Pancreas (tissue), 10 donors: ENCODE results near the gene C6orf132. TPM values are rescaled to one million over a fixed set of nuclear protein-coding genes. Genes with fewer than 3 reads are reported as not detected.
A peak's percentile ranks its signal among the peaks of the same experiment; 100 is the strongest.

Experiments
- ATAC-seq, 4 donors: fragments of 200-7000 bp; cut with Tn5 transposase; one replicate each; pipeline versions ENCODE4 v1.8.0 to v1.9.1; 2020; ENCODE audit warnings: mild to moderate bottlenecking in 4 of 4, moderate library complexity in 4 of 4
- DNase-seq, 6 donors: peaks; one replicate each; pipeline ENCODE4 v3.0.0-alpha.2; 2020
- FAIRE-seq: peaks from 2 replicates; lab custom pipeline; 2012; peaks lifted over from hg19 to GRCh38; lab: Jason Lieb, UNC
- H3K27ac ChIP-seq, 4 donors: fragments of 200-600 bp; sonication (generic); 1 replicate in 3 of 4; 2 replicates in 1 of 4; pipeline versions ENCODE4 v1.5.0 to v1.8.0; 2020
- H3K27me3 ChIP-seq, 4 donors: fragments of 200-600 bp; one replicate each; pipeline ENCODE4 v1.8.0; 2021
- H3K36me3 ChIP-seq, 3 donors: fragments of 200-600 bp; sonication (generic) in 1 of 3; one replicate each; pipeline versions ENCODE4 v1.5.0 to v1.8.0; 2020 to 2021
- H3K4me1 ChIP-seq, 3 donors: fragments of 200-600 bp; one replicate each; pipeline ENCODE4 v1.8.0; 2021
- H3K4me3 ChIP-seq, 4 donors: fragments of 200-600 bp; sonication (generic) in 2 of 4; one replicate each; pipeline versions ENCODE4 v1.5.0 to v1.8.0; 2020 to 2021
- H3K9me3 ChIP-seq, 4 donors: fragments of 200-600 bp; one replicate each; pipeline ENCODE4 v1.8.0; 2021
- CTCF ChIP-seq, 4 donors: fragments of 200-600 bp; sonication (generic) in 3 of 4; IDR thresholded peaks; one replicate each; pipeline versions ENCODE4 v1.5.0 to v1.8.0; 2021; ENCODE audit warnings: antibody characterized with exemption in 4 of 4
- WGBS, 2 donors: extraction: QIAGEN DNeasy Blood & Tissue Kit; methylation state at CpG; one replicate each; pipeline ENCODE4 v1.1.7; 2013; 5-methylcytosine and 5-hydroxymethylcytosine counted together
- intact Hi-C, 3 donors: fragments of 100-400 bp; cut with DNase I; formaldehyde crosslinking; loops; one replicate each; pipeline versions ENCODE4 v1.11.1 to v1.14.2; 2022
- polyA plus RNA-seq, 2 donors: library from polyadenylated mRNA; stranded (reverse); fragments of 200-250 nt; gene quantifications; one replicate each; pipeline ENCODE4 v1.2.3, GENCODE V29; 2013
- total RNA-seq, 6 donors: library from RNA; stranded (reverse); fragmentation: NEBNext Ultra II Directional in 4 of 6; extraction: Animal tissue kit (Norgen Biotek cat#: 25700) in 4 of 6; gene quantifications; one replicate each; pipeline versions ENCODE4 v1.2.1 to v1.2.4, GENCODE V29; 2021 to 2023
- donor health status: healthy with polysubstance abuse.
- donor health status: DM: no; HTN: no; CAD: no; lungs with moderate emphysema.
- donor health status: DM: no; HTN: no; CAD: no.
- donor health status: control.
- donor health status: control.
- donor health status: Bipolar disorder and iron deficiency.
- donor health status: DM: yes; HTN: yes; CAD: no.
- donor health status: DM: no; HTN: no; CAD: no.
- donor health status: DM: no; HTN: no; CAD: no.
- donor health status: DM: yes; HTN: yes; CAD: no.

The C6orf132 gene
- total and polyA plus RNA-seq, 8 donors: 6.1 to 21.6 (median 15.5) TPM

GRCh38 chr6:42133926-42134325 lies 8.5 kb downstream of the C6orf132 start:
- Histone ChIP-seq H3K27ac (no peak overlapping the region), H3K9me3 (no peaks in the 10 kb centered on the region), H3K27me3 (no peaks in the 10 kb centered on the region), H3K36me3 (no peaks in the 10 kb centered on the region), H3K4me1 (peaks cover 0 to 19% (median 14%) of the 10 kb centered on the region in 3 donors), H3K4me3 (no peak overlapping the region)
- intact Hi-C loops: no loop called here
- TF ChIP-seq CTCF (IDR thresholded peaks at IDR 0.05): no peak
- ATAC-seq (no peak), FAIRE-seq (no peak), DNase-seq (no peak)
- 73% methylated on average over 4 of the region's 4 CpGs for WGBS, 2 donors

GRCh38 chr6:42131531-42131930 lies 10.9 kb downstream of the C6orf132 start:
- Histone ChIP-seq H3K4me3 (no peak overlapping the region), H3K27ac (no peak overlapping the region), H3K27me3 (no peaks in the 10 kb centered on the region), H3K9me3 (no peaks in the 10 kb centered on the region), H3K36me3 (peaks cover 0 to 12% (median 5%) of the 10 kb centered on the region in 3 donors), H3K4me1 (peaks cover 0 to 3% (median 0%) of the 10 kb centered on the region in 3 donors)
- DNase-seq (no peak), FAIRE-seq (no peak), ATAC-seq (no peak)
- intact Hi-C loops: no loop called here
- 86 to 87% methylated on average over 11 of the region's 11 CpGs for WGBS, 2 donors
- no peak for TF ChIP-seq CTCF (IDR thresholded peaks at IDR 0.05)

- no peak for FAIRE-seq
- Histone ChIP-seq H3K4me1 (no peaks in the 10 kb centered on the region), H3K9me3 (no peaks in the 10 kb centered on the region), H3K36me3 (peaks cover 0 to 29% (median 5%) of the 10 kb centered on the region in 3 donors), H3K27ac (no peak overlapping the region), H3K27me3 (no peaks in the 10 kb centered on the region), H3K4me3 (no peak overlapping the region)
- intact Hi-C loops: no loop called here
- no peak for DNase-seq
- no peak for ATAC-seq
- no peak for TF ChIP-seq CTCF (IDR thresholded peaks at IDR 0.05)
- 84 to 85% methylated on average over 2 of the region's 2 CpGs for WGBS, 2 donors
Measured at GRCh38 chr6:42129360-42129676, 13.1 kb downstream of the C6orf132 start.

- DNase-seq: no peak
- no peaks in the 10 kb centered on the region for H3K27me3 ChIP-seq
- H3K9me3 ChIP-seq: no peaks in the 10 kb centered on the region
- intact Hi-C loops: no loop called here
- no peak overlapping the region for H3K4me3 ChIP-seq
- H3K27ac ChIP-seq: no peak overlapping the region
- H3K36me3 ChIP-seq: peaks cover 0 to 29% (median 5%) of the 10 kb centered on the region in 3 donors
- no peak for TF ChIP-seq CTCF (IDR thresholded peaks at IDR 0.05)
- 76 to 77% methylated on average over 25 of the region's 25 CpGs for WGBS, 2 donors
- no peak for FAIRE-seq
- no peaks in the 10 kb centered on the region for H3K4me1 ChIP-seq
- peak in 2 of 4 donors; percentile 41 to 43 for ATAC-seq
Measured at GRCh38 chr6:42128460-42129359, 13.7 kb downstream of the C6orf132 start.

- no peak for DNase-seq
- no peak for FAIRE-seq
- intact Hi-C loops: no loop called here
- no peak overlapping the region for H3K27ac ChIP-seq
- TF ChIP-seq CTCF (IDR thresholded peaks at IDR 0.05): no peak
- WGBS, 2 donors: 69 to 81% methylated on average over 3 of the region's 3 CpGs
- no peak overlapping the region for H3K4me3 ChIP-seq
- no peak for ATAC-seq
- peaks cover 0 to 29% (median 5%) of the 10 kb centered on the region in 3 donors for H3K36me3 ChIP-seq
- H3K4me1 ChIP-seq: no peaks in the 10 kb centered on the region
- no peaks in the 10 kb centered on the region for H3K27me3 ChIP-seq
- no peaks in the 10 kb centered on the region for H3K9me3 ChIP-seq
Measured at GRCh38 chr6:42125663-42126062, 16.8 kb downstream of the C6orf132 start.
